Activated CD8-positive, alpha-beta memory T cell treated with anti-CD3 and anti-CD28 coated beads, Interleukin-2, amount 10 ng/mL, durations not matched to agents 7 days and 5 days (primary cell): ENCODE measurements around the gene ACSF3. TPM values are rescaled to one million over a fixed set of nuclear protein-coding genes. Genes with fewer than 3 reads are reported as not detected.

Experiments used
- ATAC-seq: fragments of 150-1000 bp; cut with Tn5 transposase; one replicate; pipeline ENCODE4 v1.10.0; 2021; ENCODE audit warnings: moderate library complexity
- CTCF ChIA-PET: fragments of 350-600 bp; sonication (Branson Sonifier 250); formaldehyde crosslinking; loops from one replicate; lab custom pipeline; 2021; ENCODE audit warnings: antibody characterized with exemption; lab: Charles Lee
- DNase-seq: peaks from one replicate; pipeline ENCODE4 v3.0.0-alpha.2; 2020
- H3K27ac Mint-ChIP-seq: one replicate; pipeline ENCODE4 v1.8.0; 2021; ENCODE audit warnings: mild to moderate bottlenecking, mixed read lengths
- H3K27me3 Mint-ChIP-seq: one replicate; pipeline ENCODE4 v1.8.0; 2021; ENCODE audit warnings: mixed read lengths
- H3K36me3 Mint-ChIP-seq: one replicate; pipeline ENCODE4 v1.8.0; 2021; ENCODE audit warnings: mild to moderate bottlenecking, mixed read lengths
- H3K4me1 Mint-ChIP-seq: one replicate; pipeline ENCODE4 v1.8.0; 2021; ENCODE audit warnings: mixed read lengths
- H3K4me3 Mint-ChIP-seq: one replicate; pipeline ENCODE4 v1.8.0; 2021; ENCODE audit warnings: mild to moderate bottlenecking, moderate library complexity, mixed read lengths
- H3K9me3 Mint-ChIP-seq: one replicate; pipeline ENCODE4 v1.8.0; 2022; ENCODE audit warnings: low read depth, mixed read lengths
- total RNA-seq, 2 experiments: library from RNA; stranded (reverse); gene quantifications; one replicate each; pipeline ENCODE4 v1.2.3, GENCODE V29; 2021

The ACSF3 gene
- total RNA-seq, 2 experiments from 2014 or later, result 43.6 to 56.7 TPM

GRCh38 chr16:89140401-89140800 is 46.7 kb downstream of the ACSF3 start:
- H3K9me3 Mint-ChIP-seq, result no peaks in the 10 kb centered on the region
- no peak for ATAC-seq
- no peak for DNase-seq
- peaks cover 2% of the 10 kb centered on the region for H3K36me3 Mint-ChIP-seq
- H3K27me3 Mint-ChIP-seq, result no peaks in the 10 kb centered on the region
- CTCF ChIA-PET, result no interaction called here
- H3K4me3 Mint-ChIP-seq, result no peak overlapping the region
- H3K4me1 Mint-ChIP-seq, result no peaks in the 10 kb centered on the region
- no peak overlapping the region for H3K27ac Mint-ChIP-seq

- Mint-ChIP-seq H3K9me3 (no peaks in the 10 kb centered on the region), H3K27ac (no peak overlapping the region), H3K27me3 (no peaks in the 10 kb centered on the region), H3K36me3 (peaks cover 5% of the 10 kb centered on the region), H3K4me1 (no peaks in the 10 kb centered on the region), H3K4me3 (no peak overlapping the region)
- ATAC-seq, result no peak
- CTCF ChIA-PET, result no interaction called here
- no peak for DNase-seq
Observed at GRCh38 chr16:89140981-89141883, 47.6 kb downstream of the ACSF3 start.

DNA sequence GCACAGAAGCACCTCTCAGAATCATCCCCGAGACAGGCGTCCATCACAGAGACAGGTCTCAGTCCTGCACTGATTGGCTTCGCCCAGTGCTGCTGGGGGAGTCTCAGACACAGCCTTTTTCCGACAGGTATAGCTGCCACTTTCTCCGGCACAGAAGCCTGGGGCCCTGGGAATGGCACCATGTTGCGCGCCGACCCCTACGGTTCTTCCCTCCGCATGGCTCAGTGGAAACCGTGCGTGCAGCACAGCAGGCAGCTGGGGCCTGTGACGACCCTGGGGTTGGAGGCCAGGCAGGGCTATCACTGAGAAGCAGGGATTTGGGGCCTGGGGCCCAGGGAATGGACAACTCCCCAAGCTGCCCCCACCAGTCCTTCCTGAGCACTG is 48.2 kb downstream of the ACSF3 start:
- H3K36me3 Mint-ChIP-seq, result peaks cover 9% of the 10 kb centered on the region
- H3K4me1 Mint-ChIP-seq, result no peaks in the 10 kb centered on the region
- no peak overlapping the region for H3K4me3 Mint-ChIP-seq
- H3K27ac Mint-ChIP-seq, result no peak overlapping the region
- no peak for ATAC-seq
- CTCF ChIA-PET, result no interaction called here
- no peaks in the 10 kb centered on the region for H3K9me3 Mint-ChIP-seq
- no peaks in the 10 kb centered on the region for H3K27me3 Mint-ChIP-seq
- no peak for DNase-seq

DNA sequence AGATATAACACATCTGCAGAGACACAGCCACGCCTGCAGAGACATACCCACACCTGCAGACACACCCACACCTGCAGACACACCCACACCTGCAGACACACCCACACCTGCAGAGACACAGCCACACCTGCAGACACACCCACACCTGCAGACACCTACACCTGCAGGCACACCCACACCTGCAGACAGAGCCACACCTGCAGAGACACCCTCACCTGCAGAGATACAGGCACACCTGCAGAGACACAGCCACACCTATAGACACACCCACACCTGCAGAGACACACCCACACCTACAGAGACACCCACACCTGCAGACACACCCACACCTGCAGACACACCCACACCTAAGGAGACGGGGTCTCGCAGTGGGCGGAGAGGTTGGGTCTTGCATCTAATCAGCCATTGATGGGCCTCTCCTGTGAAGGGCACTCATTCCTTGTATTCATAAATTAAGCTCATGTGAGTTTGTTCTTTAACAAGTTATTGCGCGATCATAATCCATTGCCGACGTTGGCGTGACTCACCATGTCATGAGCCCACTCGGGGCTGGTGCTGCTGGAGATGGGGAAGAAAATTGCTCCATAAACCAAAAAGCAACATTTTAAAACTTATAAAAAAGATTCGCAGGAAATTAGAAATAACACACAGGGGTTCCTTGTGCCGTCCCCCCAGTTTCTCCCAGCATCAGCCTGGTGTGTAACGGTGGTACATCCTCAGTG is 49.0 kb downstream of the ACSF3 start:
- peaks cover 2% of the 10 kb centered on the region for H3K9me3 Mint-ChIP-seq
- CTCF ChIA-PET, result no interaction called here
- no peak for DNase-seq
- H3K36me3 Mint-ChIP-seq, result peaks cover 12% of the 10 kb centered on the region
- no peak for ATAC-seq
- no peak overlapping the region for H3K4me3 Mint-ChIP-seq
- H3K27me3 Mint-ChIP-seq, result no peaks in the 10 kb centered on the region
- no peak overlapping the region for H3K27ac Mint-ChIP-seq
- no peaks in the 10 kb centered on the region for H3K4me1 Mint-ChIP-seq

- Mint-ChIP-seq H3K4me1 (no peaks in the 10 kb centered on the region), H3K27ac (no peak overlapping the region), H3K4me3 (no peak overlapping the region), H3K36me3 (peaks cover 16% of the 10 kb centered on the region), H3K9me3 (peaks cover 3% of the 10 kb centered on the region), H3K27me3 (no peaks in the 10 kb centered on the region)
- CTCF ChIA-PET, result no interaction called here
- no peak for DNase-seq
- ATAC-seq, result no peak
Observed at GRCh38 chr16:89143201-89143741, 49.6 kb downstream of the ACSF3 start.

GRCh38 chr16:89143911-89144675 is 50.4 kb downstream of the ACSF3 start:
- Mint-ChIP-seq H3K27me3 (no peaks in the 10 kb centered on the region), H3K36me3 (peaks cover 23% of the 10 kb centered on the region), H3K4me3 (no peak overlapping the region), H3K4me1 (no peaks in the 10 kb centered on the region), H3K27ac (no peak overlapping the region), H3K9me3 (peaks cover 5% of the 10 kb centered on the region)
- DNase-seq (no peak), ATAC-seq (no peak)
- CTCF ChIA-PET, result no interaction called here

- no peaks in the 10 kb centered on the region for H3K27me3 Mint-ChIP-seq
- peaks cover 29% of the 10 kb centered on the region for H3K36me3 Mint-ChIP-seq
- H3K9me3 Mint-ChIP-seq, result peaks cover 10% of the 10 kb centered on the region
- ATAC-seq (no peak), DNase-seq (no peak)
- H3K4me1 Mint-ChIP-seq, result no peaks in the 10 kb centered on the region
- no peak overlapping the region for H3K4me3 Mint-ChIP-seq
- CTCF ChIA-PET, result no interaction called here
- no peak overlapping the region for H3K27ac Mint-ChIP-seq
Observed at GRCh38 chr16:89144681-89145080, 51.0 kb downstream of the ACSF3 start.

DNA sequence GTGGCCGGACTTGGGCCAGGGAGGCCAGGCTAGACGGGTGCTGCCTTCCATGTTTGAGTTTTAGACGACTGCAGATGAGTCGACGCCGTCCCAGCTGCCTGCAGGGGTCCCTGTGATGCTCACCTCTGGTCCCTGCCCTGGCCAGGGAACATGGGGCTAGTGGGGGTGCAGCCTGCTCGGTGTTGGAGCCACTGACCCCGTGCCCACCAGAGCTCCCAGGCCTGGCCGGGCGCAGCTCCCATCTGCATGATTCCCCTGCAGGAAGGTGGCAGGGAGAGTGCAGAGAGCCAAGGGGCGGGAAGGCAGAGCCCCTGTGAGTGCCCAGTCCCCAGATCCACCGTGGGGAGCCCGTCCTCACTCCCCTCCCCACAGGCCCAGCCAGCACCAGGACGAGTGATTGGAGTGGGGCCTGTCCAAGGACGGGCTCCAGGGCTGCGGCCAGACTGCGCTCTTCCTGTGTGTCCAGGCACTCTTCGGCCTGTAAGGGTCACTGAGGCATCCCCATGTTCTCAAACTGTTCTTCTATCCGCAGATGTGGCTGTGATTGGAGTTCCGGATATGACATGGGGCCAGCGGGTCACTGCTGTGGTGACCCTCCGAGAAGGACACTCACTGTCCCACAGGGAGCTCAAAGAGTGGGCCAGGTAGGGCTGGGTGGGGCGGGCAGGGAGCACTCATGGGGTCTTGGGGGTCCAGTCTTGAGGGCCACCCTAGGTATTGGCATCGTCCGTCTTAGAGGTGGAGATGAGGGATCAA is 51.9 kb downstream of the ACSF3 start:
- no peak for ATAC-seq
- CTCF ChIA-PET, result no interaction called here
- no peaks in the 10 kb centered on the region for H3K4me1 Mint-ChIP-seq
- no peak overlapping the region for H3K27ac Mint-ChIP-seq
- no peak overlapping the region for H3K4me3 Mint-ChIP-seq
- no peaks in the 10 kb centered on the region for H3K27me3 Mint-ChIP-seq
- peaks cover 35% of the 10 kb centered on the region for H3K36me3 Mint-ChIP-seq
- DNase-seq, result no peak
- peaks cover 10% of the 10 kb centered on the region for H3K9me3 Mint-ChIP-seq

GRCh38 chr16:89146211-89147005 is 52.8 kb downstream of the ACSF3 start:
- DNase-seq (no peak), ATAC-seq (no peak)
- H3K4me3 Mint-ChIP-seq, result no peak overlapping the region
- H3K27ac Mint-ChIP-seq, result no peak overlapping the region
- CTCF ChIA-PET, result no interaction called here
- H3K9me3 Mint-ChIP-seq, result peaks cover 10% of the 10 kb centered on the region
- peaks cover 43% of the 10 kb centered on the region for H3K36me3 Mint-ChIP-seq
- H3K4me1 Mint-ChIP-seq, result no peaks in the 10 kb centered on the region
- no peaks in the 10 kb centered on the region for H3K27me3 Mint-ChIP-seq

- no peaks in the 10 kb centered on the region for H3K4me1 Mint-ChIP-seq
- DNase-seq (no peak), ATAC-seq (no peak)
- no peak overlapping the region for H3K27ac Mint-ChIP-seq
- CTCF ChIA-PET, result no interaction called here
- peaks cover 45% of the 10 kb centered on the region for H3K36me3 Mint-ChIP-seq
- H3K9me3 Mint-ChIP-seq, result peaks cover 10% of the 10 kb centered on the region
- H3K4me3 Mint-ChIP-seq, result no peak overlapping the region
- H3K27me3 Mint-ChIP-seq, result no peaks in the 10 kb centered on the region
Observed at GRCh38 chr16:89147085-89147817, 53.6 kb downstream of the ACSF3 start.

- Mint-ChIP-seq H3K4me1 (no peaks in the 10 kb centered on the region), H3K4me3 (no peak overlapping the region), H3K27me3 (no peaks in the 10 kb centered on the region), H3K36me3 (peaks cover 47% of the 10 kb centered on the region), H3K27ac (no peak overlapping the region), H3K9me3 (peaks cover 10% of the 10 kb centered on the region)
- ATAC-seq (no peak), DNase-seq (no peak)
- CTCF ChIA-PET, result no interaction called here
Observed at GRCh38 chr16:89149386-89149785, 55.7 kb downstream of the ACSF3 start.
